Neural progenitor cell (in vitro differentiated cells): Measurements from ENCODE around the gene NGFR.

Experiments used
- EZH2 ChIP-seq: fragments of 200-600 bp; sonication (generic); IDR thresholded peaks from 2 replicates; pipeline ENCODE4 v1.6.1; 2017; ENCODE audit warnings: antibody characterized with exemption, mild to moderate bottlenecking, moderate library complexity
- TF ChIP-seq, protein P1 (sequence below): fragments of 200-600 bp; sonication (generic); IDR thresholded peaks from 2 replicates; pipeline ENCODE4 v1.5.1; 2017; ENCODE audit warnings: antibody characterized with exemption, mild to moderate bottlenecking

GRCh38 chr17:49530118-49530517 lies 35.0 kb downstream of the NGFR start:
- TF ChIP-seq, protein P1, sequence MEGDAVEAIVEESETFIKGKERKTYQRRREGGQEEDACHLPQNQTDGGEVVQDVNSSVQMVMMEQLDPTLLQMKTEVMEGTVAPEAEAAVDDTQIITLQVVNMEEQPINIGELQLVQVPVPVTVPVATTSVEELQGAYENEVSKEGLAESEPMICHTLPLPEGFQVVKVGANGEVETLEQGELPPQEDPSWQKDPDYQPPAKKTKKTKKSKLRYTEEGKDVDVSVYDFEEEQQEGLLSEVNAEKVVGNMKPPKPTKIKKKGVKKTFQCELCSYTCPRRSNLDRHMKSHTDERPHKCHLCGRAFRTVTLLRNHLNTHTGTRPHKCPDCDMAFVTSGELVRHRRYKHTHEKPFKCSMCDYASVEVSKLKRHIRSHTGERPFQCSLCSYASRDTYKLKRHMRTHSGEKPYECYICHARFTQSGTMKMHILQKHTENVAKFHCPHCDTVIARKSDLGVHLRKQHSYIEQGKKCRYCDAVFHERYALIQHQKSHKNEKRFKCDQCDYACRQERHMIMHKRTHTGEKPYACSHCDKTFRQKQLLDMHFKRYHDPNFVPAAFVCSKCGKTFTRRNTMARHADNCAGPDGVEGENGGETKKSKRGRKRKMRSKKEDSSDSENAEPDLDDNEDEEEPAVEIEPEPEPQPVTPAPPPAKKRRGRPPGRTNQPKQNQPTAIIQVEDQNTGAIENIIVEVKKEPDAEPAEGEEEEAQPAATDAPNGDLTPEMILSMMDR: no peak
- TF ChIP-seq EZH2: no peak
